Tibial artery (tissue), 4 donors: ENCODE measurements around the gene RARG.

Source experiments
- DNase-seq, 2 donors: peaks; one replicate each; pipeline ENCODE4 v3.0.0-alpha.2; 2019
- H3K27ac ChIP-seq, 2 donors: fragments of 200-600 bp; sonication (generic) in 1 of 2; 1 replicate in 1 of 2; 2 replicates in 1 of 2; pipeline ENCODE4 v1.5.1; 2018 to 2019; ENCODE audit warnings: mild to moderate bottlenecking in 1 of 2
- H3K27me3 ChIP-seq, 2 donors: fragments of 200-600 bp; sonication (generic) in 1 of 2; one replicate each; pipeline versions ENCODE4 v1.5.1 to v1.6.0; 2016 to 2019
- H3K36me3 ChIP-seq, 3 donors: fragments of 200-600 bp; sonication (generic) in 2 of 3; one replicate each; pipeline ENCODE4 v1.5.1; 2016 to 2019; ENCODE audit warnings: mild to moderate bottlenecking in 2 of 3
- H3K4me1 ChIP-seq, 4 donors: fragments of 200-600 bp; sonication (generic) in 2 of 4; 1 replicate in 3 of 4; 2 replicates in 1 of 4; pipeline ENCODE4 v1.5.1; 2016 to 2019
- H3K4me3 ChIP-seq, 2 donors: fragments of 200-600 bp; sonication (generic) in 1 of 2; 1 replicate in 1 of 2; 2 replicates in 1 of 2; pipeline ENCODE4 v1.5.1; 2018 to 2019; ENCODE audit warnings: mild to moderate bottlenecking in 2 of 2
- H3K9me3 ChIP-seq, 3 donors: fragments of 200-600 bp; sonication (generic) in 1 of 3; one replicate each; pipeline ENCODE4 v1.5.1; 2016 to 2019
- intact Hi-C: fragments of 100-400 bp; cut with DNase I; formaldehyde crosslinking; loops from one replicate; pipeline ENCODE4 v1.15.0; 2023; ENCODE audit warnings: low total_unique reads
- TF ChIP-seq, protein P1 (sequence below), 2 experiments: fragments of 200-600 bp in 1 of 2; fragments of 450-650 bp in 1 of 2; IDR thresholded peaks; one replicate each; pipeline ENCODE4 v1.5.1; 2017 to 2019; ENCODE audit warnings: antibody characterized with exemption in 2 of 2, mild to moderate bottlenecking in 1 of 2, moderate library complexity in 1 of 2

RARG gene

GRCh38 chr12:53220694-53221202 is 11.3 kb downstream of the RARG start:
- Histone ChIP-seq H3K36me3 (peaks cover 0 to 12% (median 0%) of the 10 kb centered on the region in 3 donors), H3K4me3 (peak overlapping the region; percentile 66 to 74), H3K27ac (peak overlapping the region; percentile 98 to 99), H3K4me1 (peaks cover 17 to 73% (median 63%) of the 10 kb centered on the region in 4 donors), H3K27me3 (no peaks in the 10 kb centered on the region), H3K9me3 (no peaks in the 10 kb centered on the region)
- intact Hi-C loops, result loop anchor here (2.0 kb wide), 1 partner anchor 32 kb away; a partner anchor contains a TSS
- DNase-seq, result peak; percentile 88 to 96
- TF ChIP-seq, protein P1, sequence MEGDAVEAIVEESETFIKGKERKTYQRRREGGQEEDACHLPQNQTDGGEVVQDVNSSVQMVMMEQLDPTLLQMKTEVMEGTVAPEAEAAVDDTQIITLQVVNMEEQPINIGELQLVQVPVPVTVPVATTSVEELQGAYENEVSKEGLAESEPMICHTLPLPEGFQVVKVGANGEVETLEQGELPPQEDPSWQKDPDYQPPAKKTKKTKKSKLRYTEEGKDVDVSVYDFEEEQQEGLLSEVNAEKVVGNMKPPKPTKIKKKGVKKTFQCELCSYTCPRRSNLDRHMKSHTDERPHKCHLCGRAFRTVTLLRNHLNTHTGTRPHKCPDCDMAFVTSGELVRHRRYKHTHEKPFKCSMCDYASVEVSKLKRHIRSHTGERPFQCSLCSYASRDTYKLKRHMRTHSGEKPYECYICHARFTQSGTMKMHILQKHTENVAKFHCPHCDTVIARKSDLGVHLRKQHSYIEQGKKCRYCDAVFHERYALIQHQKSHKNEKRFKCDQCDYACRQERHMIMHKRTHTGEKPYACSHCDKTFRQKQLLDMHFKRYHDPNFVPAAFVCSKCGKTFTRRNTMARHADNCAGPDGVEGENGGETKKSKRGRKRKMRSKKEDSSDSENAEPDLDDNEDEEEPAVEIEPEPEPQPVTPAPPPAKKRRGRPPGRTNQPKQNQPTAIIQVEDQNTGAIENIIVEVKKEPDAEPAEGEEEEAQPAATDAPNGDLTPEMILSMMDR (IDR thresholded peaks at IDR 0.05), result no peak

DNA sequence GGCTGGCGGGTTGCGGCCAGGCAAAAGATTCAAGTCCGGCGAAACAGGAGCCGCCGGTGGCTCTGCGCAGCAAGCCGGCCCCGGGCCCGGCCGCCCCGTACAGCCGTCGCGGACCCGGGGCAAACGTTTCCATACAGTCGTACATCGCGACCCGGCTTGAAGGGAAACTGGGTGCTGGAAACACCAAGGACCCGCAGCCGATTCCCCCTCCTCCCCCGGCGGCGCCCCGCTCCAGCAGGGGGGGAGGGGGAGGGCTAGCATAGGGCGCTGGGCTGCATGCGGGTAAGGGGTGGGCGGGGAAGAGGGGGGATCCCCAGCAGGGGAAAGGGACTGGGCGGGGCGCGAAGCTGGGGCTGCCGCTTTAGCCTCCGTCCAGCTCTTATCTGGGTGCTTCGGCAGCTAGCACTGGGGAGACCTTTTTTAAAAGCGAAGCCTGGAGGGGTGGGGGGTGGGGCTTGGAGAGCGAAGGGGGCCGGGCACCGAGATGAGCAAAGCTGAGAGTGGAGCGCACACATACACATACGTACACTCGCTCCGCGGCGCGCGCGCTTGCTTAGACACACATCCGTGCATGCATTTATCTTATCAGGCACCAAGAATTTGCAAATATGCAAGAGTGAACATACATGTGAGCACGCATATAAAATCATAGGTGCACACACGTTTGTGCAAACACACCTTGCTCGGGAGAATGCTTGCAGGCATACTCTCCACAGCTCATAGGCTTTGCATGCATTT is 11.9 kb downstream of the RARG start:
- Histone ChIP-seq H3K27me3 (no peaks in the 10 kb centered on the region), H3K4me1 (peaks cover 17 to 73% (median 63%) of the 10 kb centered on the region in 4 donors), H3K36me3 (peaks cover under 1 to 14% (median under 1%) of the 10 kb centered on the region in 3 donors), H3K27ac (peak overlapping the region; percentile 98 to 99), H3K9me3 (no peaks in the 10 kb centered on the region), H3K4me3 (peak overlapping the region; percentile 66 to 74)
- TF ChIP-seq, protein P1 (IDR thresholded peaks at IDR 0.05), result no peak
- peak in 1 of 2 donors; percentile 72 for DNase-seq
- intact Hi-C loops, result loop anchor here (2.0 kb wide), 1 partner anchor 33 kb away; a partner anchor contains a TSS

GRCh38 chr12:53219292-53219955 is 12.6 kb downstream of the RARG start:
- TF ChIP-seq, protein P1 (IDR thresholded peaks at IDR 0.05), result no peak
- Histone ChIP-seq H3K36me3 (peaks cover 7 to 21% (median 8%) of the 10 kb centered on the region in 3 donors), H3K4me3 (peak overlapping the region; percentile 66 to 74), H3K27me3 (no peaks in the 10 kb centered on the region), H3K4me1 (peaks cover 17 to 73% (median 62%) of the 10 kb centered on the region in 4 donors), H3K9me3 (no peaks in the 10 kb centered on the region), H3K27ac (peak overlapping the region; percentile 98 to 99)
- intact Hi-C loops, result no loop called here
- DNase-seq, result peak in 1 of 2 donors; percentile 77

GRCh38 chr12:53218551-53219291 is 13.3 kb downstream of the RARG start:
- peak overlapping the region; percentile 98 to 99 for H3K27ac ChIP-seq
- H3K4me3 ChIP-seq, result peak overlapping the region; percentile 66 to 74
- no peaks in the 10 kb centered on the region for H3K9me3 ChIP-seq
- H3K27me3 ChIP-seq, result no peaks in the 10 kb centered on the region
- peaks cover 14 to 28% (median 15%) of the 10 kb centered on the region in 3 donors for H3K36me3 ChIP-seq
- intact Hi-C loops, result no loop called here
- TF ChIP-seq, protein P1 (IDR thresholded peaks at IDR 0.05), result no peak
- peak in 1 of 2 donors; percentile 77 for DNase-seq
- H3K4me1 ChIP-seq, result peaks cover 12 to 66% (median 55%) of the 10 kb centered on the region in 4 donors

GRCh38 chr12:53217931-53218307 is 14.1 kb downstream of the RARG start:
- no peaks in the 10 kb centered on the region for H3K27me3 ChIP-seq
- H3K36me3 ChIP-seq, result peaks cover 22 to 36% (median 23%) of the 10 kb centered on the region in 3 donors
- intact Hi-C loops, result no loop called here
- peaks cover 4 to 58% (median 47%) of the 10 kb centered on the region in 4 donors for H3K4me1 ChIP-seq
- no peaks in the 10 kb centered on the region for H3K9me3 ChIP-seq
- H3K27ac ChIP-seq, result peak overlapping the region; percentile 98 to 99
- TF ChIP-seq, protein P1 (IDR thresholded peaks at IDR 0.05), result no peak
- H3K4me3 ChIP-seq, result peak overlapping the region; percentile 66 to 74
- no peak for DNase-seq
